Measurements from ENCODE around the gene PACRG. TPM values are rescaled to one million over a fixed set of nuclear protein-coding genes. Genes with fewer than 3 reads are reported as not detected.

Gene PACRG
- total and polyA plus RNA-seq, 2 of the 13 experiments (the other 11 are each of a cell fraction or from before 2014, with no cell fraction given) = 0.13 TPM; not detected in 1

DNA sequence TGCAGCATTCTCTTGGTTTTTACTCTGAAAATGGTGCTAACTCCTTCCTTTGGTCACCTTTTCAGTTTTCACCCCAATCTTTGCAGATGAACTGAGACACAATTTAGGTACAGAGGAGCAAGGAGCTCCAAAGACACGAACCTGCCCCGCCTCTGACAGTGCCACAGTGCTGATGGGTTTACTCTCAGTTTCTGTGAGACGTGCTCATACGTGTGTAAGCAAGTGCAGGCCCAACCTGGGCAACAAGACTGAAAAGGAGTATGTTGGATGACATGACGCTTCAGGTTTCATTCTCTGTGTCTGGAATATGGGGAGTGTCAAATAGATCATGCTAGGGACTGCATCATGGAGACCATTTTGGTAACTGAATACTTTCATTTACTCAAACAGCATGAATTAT lies 352.5 kb downstream of the PACRG start:
- ChIA-PET POLR2A (no interaction called here), CTCF (ENCODE audit: low intra/inter-chr PET ratio, low total read pairs) (no interaction called here)
- DNase-seq (ENCODE audit: low spot score) = no peak
- no TSS peak for BruUV-seq (replicated peaks)
- WGBS (ENCODE audit: low lambda C conversion rate) = 23% methylated on average over 5 of the region's 5 CpGs
- TF ChIP-seq BRD4 (CRISPR knock-in tag; IDR thresholded peaks at IDR 0.05) (no peak), ZNF589 (CRISPR knock-in tag; conservative IDR thresholded peaks at IDR 0.05) (no peak)
- TF ChIP-seq, protein P1, sequence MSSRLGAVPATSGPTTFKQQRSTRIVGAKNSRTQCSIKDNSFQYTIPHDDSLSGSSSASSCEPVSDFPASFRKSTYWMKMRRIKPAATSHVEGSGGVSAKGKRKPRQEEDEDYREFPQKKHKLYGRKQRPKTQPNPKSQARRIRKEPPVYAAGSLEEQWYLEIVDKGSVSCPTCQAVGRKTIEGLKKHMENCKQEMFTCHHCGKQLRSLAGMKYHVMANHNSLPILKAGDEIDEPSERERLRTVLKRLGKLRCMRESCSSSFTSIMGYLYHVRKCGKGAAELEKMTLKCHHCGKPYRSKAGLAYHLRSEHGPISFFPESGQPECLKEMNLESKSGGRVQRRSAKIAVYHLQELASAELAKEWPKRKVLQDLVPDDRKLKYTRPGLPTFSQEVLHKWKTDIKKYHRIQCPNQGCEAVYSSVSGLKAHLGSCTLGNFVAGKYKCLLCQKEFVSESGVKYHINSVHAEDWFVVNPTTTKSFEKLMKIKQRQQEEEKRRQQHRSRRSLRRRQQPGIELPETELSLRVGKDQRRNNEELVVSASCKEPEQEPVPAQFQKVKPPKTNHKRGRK (CRISPR knock-in tag; IDR thresholded peaks at IDR 0.05) = no peak
- H3K4me1 ChIP-seq (ENCODE audit: insufficient read depth, low read length) = no peaks in the 10 kb centered on the region
- H4K20me1 ChIP-seq (ENCODE audit: insufficient read depth, low read length) = no peaks in the 10 kb centered on the region
- no peaks in the 10 kb centered on the region for H3K27me3 ChIP-seq (ENCODE audit: control insufficient read depth in 1 of 2, insufficient read depth in 2 of 2, low read length in 2 of 2)
- no peaks in the 10 kb centered on the region for H3K79me2 ChIP-seq (ENCODE audit: insufficient read depth, low read length)
- FAIRE-seq = no peak
- H2AFZ ChIP-seq (ENCODE audit: low read length) = no peak overlapping the region
- no peaks in the 10 kb centered on the region for H3K36me3 ChIP-seq (replicated peaks in 1 of 2; ENCODE audit: control insufficient read depth in 1 of 2, insufficient read depth in 2 of 2, low read length in 2 of 2)
- H3K27ac ChIP-seq (ENCODE audit: extremely low read length, insufficient read depth, low read length) = no peak overlapping the region
- H3K9me3 ChIP-seq (ENCODE audit: low read length) = no peaks in the 10 kb centered on the region
- intact Hi-C loops (cut with micrococcal nuclease; ENCODE audit: unreplicated experiment) = no loop called here
- H3K9ac ChIP-seq (ENCODE audit: insufficient read depth, low read depth, low read length) = no peak overlapping the region
- in situ Hi-C loops (cut with HindIII; ENCODE audit: extremely low pct_ligation_motif_present, low pct_unique_long_range_greater_than_20kb) = no loop called here
- H3K4me3 ChIP-seq (replicated peaks in 1 of 3; ENCODE audit: insufficient read depth in 1 of 3, low read depth in 2 of 3, low read length in 3 of 3) = no peak overlapping the region
- ATAC-seq = no peak
- no peak overlapping the region for H3K4me2 ChIP-seq (ENCODE audit: low read depth, low read length)

DNA sequence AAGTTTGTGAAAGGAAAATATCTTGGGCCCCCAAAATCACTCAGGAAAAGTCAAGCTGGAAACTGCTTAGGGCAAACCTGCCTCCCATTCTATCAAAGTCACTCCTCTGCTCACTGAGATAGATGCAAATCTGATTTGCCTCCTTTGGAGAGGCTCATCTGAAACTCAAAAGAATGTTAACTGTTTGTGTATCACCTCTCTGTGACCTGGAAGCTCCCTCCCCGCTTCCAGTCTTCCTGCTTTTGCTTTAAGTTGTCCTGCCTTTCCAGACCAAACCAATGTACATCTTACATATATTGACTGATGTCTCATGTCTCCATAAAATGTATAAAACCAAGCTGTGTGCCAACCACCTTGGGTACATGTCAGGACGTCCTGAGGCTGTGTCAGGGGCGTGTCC lies 355.4 kb downstream of the PACRG start:
- Histone ChIP-seq H2AFZ (ENCODE audit: low read length) (no peak overlapping the region), H3K9me3 (ENCODE audit: low read length) (no peaks in the 10 kb centered on the region), H3K9ac (ENCODE audit: insufficient read depth, low read depth, low read length) (no peak overlapping the region), H3K36me3 (replicated peaks in 1 of 2; ENCODE audit: control insufficient read depth in 1 of 2, insufficient read depth in 2 of 2, low read length in 2 of 2) (no peaks in the 10 kb centered on the region), H3K79me2 (ENCODE audit: insufficient read depth, low read length) (no peaks in the 10 kb centered on the region), H3K4me2 (ENCODE audit: low read depth, low read length) (no peak overlapping the region), H4K20me1 (ENCODE audit: insufficient read depth, low read length) (no peaks in the 10 kb centered on the region), H3K27me3 (ENCODE audit: control insufficient read depth in 1 of 2, insufficient read depth in 2 of 2, low read length in 2 of 2) (no peaks in the 10 kb centered on the region), H3K4me1 (ENCODE audit: insufficient read depth, low read length) (no peaks in the 10 kb centered on the region), H3K27ac (ENCODE audit: extremely low read length, insufficient read depth, low read length) (no peak overlapping the region), H3K4me3 (replicated peaks in 1 of 3; ENCODE audit: insufficient read depth in 1 of 3, low read depth in 2 of 3, low read length in 3 of 3) (no peak overlapping the region)
- no peak for TF ChIP-seq CCAR2 (optimal IDR thresholded peaks at IDR 0.05; ENCODE audit: low read depth, low read length)
- TF ChIP-seq, protein P2, sequence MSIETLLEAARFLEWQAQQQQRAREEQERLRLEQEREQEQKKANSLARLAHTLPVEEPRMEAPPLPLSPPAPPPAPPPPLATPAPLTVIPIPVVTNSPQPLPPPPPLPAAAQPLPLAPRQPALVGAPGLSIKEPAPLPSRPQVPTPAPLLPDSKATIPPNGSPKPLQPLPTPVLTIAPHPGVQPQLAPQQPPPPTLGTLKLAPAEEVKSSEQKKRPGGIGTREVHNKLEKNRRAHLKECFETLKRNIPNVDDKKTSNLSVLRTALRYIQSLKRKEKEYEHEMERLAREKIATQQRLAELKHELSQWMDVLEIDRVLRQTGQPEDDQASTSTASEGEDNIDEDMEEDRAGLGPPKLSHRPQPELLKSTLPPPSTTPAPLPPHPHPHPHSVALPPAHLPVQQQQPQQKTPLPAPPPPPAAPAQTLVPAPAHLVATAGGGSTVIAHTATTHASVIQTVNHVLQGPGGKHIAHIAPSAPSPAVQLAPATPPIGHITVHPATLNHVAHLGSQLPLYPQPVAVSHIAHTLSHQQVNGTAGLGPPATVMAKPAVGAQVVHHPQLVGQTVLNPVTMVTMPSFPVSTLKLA (IDR thresholded peaks at IDR 0.05) = no peak
- TF ChIP-seq CCDC6 (CRISPR knock-in tag; IDR thresholded peaks at IDR 0.05) = no peak
- no peak for DNase-seq (ENCODE audit: low spot score)
- ATAC-seq = no peak
- no TSS peak for BruUV-seq (replicated peaks)
- FAIRE-seq = no peak
- intact Hi-C loops (cut with micrococcal nuclease; ENCODE audit: unreplicated experiment) (no loop called here), in situ Hi-C loops (cut with HindIII; ENCODE audit: extremely low pct_ligation_motif_present, low pct_unique_long_range_greater_than_20kb) (no loop called here)
- WGBS (ENCODE audit: low lambda C conversion rate) = 1% methylated on average over 3 of the region's 3 CpGs
- ChIA-PET POLR2A (no interaction called here), CTCF (ENCODE audit: low intra/inter-chr PET ratio, low total read pairs) (no interaction called here)
